HCT116 (cell line): ENCODE measurements around the gene CDH11. TPM values are rescaled to one million over a fixed set of nuclear protein-coding genes. Genes with fewer than 3 reads are reported as not detected.

Experiments
- ATAC-seq: fragments of 200-7000 bp; cut with Tn5 transposase; 2 replicates; pipeline ENCODE4 v1.9.1; 2020; ENCODE audit warnings: mild to moderate bottlenecking, moderate library complexity
- BruUV-seq: library from RNA; stranded (reverse); fragments of 400-500 nt; replicated peaks from 2 replicates; lab custom pipeline; 2021; lab: Mats Ljungman, UMichigan
- CTCF ChIA-PET: fragments of 300-600 bp; sonication (Branson Sonifier 250); formaldehyde crosslinking; loops from one replicate; lab custom pipeline; 2021; ENCODE audit warnings: antibody characterized with exemption; lab: Charles Lee
- POLR2A ChIA-PET: fragments of 300-600, 350-600 bp; sonication (Branson Sonifier 250); formaldehyde crosslinking; loops from one replicate; lab custom pipeline; 2021; ENCODE audit warnings: antibody characterized with exemption; lab: Charles Lee
- RAD21 ChIA-PET, 2 experiments: fragments of 300-600 bp; sonication (Branson Sonifier 250); formaldehyde crosslinking; loops; one replicate each; lab custom pipeline; 2023; ENCODE audit warnings: low total read pairs in 2 of 2; ENCODE audit not compliant: uncharacterized antibody in 2 of 2, unreplicated experiment in 2 of 2, low non-redundant PET in 1 of 2; lab: Charles Lee
- DNase-seq: peaks from one replicate; pipeline ENCODE4 v3.0.0-alpha.2; 2010; ENCODE audit warnings: low read depth, low spot score
- H2AFZ ChIP-seq: fragments of 200-600 bp; shearing (Covaris generic), sonication (generic); 2 replicates; pipeline ENCODE4 v1.6.1; 2017; ENCODE audit warnings: low read depth, mixed run types, mixed read lengths, antibody characterized with exemption, low read length; ENCODE audit not compliant: poor library complexity, severe bottlenecking
- H3K27ac ChIP-seq: 2 replicates; pipeline ENCODE4 v1.5.1; 2012; ENCODE audit warnings: low read depth, low read length
- H3K27me3 ChIP-seq: fragments of 200-600 bp; sonication (generic); 2 replicates; pipeline ENCODE4 v1.6.1; 2016; ENCODE audit warnings: mixed run types, low read length, mixed read lengths; ENCODE audit not compliant: insufficient read depth
- H3K36me3 ChIP-seq, 2 experiments: fragments of 200-500 bp in 1 of 2; fragments of 200-600 bp in 1 of 2; sonication (Bioruptor generic) in 1 of 2; sonication (generic) in 1 of 2; 2 replicates each; pipeline versions ENCODE4 v1.5.1 to v1.6.1; 2014 to 2016; ENCODE audit warnings: low read length in 2 of 2, inconsistent platforms in 1 of 2, mixed read lengths in 1 of 2, mixed run types in 1 of 2; ENCODE audit not compliant: insufficient read depth in 2 of 2, control insufficient read depth in 1 of 2
- H3K4me1 ChIP-seq, 2 experiments: fragments of 200-600 bp in 1 of 2; sonication (generic) in 1 of 2; 2 replicates each; pipeline versions ENCODE4 v1.5.1 to v1.6.1; 2012 to 2017; ENCODE audit warnings: low read length in 2 of 2, inconsistent platforms in 1 of 2, mild to moderate bottlenecking in 1 of 2, mixed read lengths in 1 of 2, mixed run types in 1 of 2, moderate library complexity in 1 of 2; ENCODE audit not compliant: insufficient read depth in 2 of 2, control insufficient read depth in 1 of 2
- H3K4me2 ChIP-seq: fragments of 200-600 bp; sonication (generic); 2 replicates; pipeline ENCODE4 v1.6.1; 2017; ENCODE audit warnings: mixed run types, low read length, mixed read lengths
- H3K4me3 ChIP-seq, 2 experiments: fragments of 200-600 bp in 1 of 2; sonication (generic) in 1 of 2; replicated peaks in 1 of 2; 2 replicates each; pipeline ENCODE4 v1.5.1; 2011 to 2016; ENCODE audit warnings: low read length in 2 of 2, control low read depth in 1 of 2, low read depth in 1 of 2, mild to moderate bottlenecking in 1 of 2, mixed read lengths in 1 of 2, mixed run types in 1 of 2
- H3K79me2 ChIP-seq: fragments of 200-600 bp; sonication (generic); 2 replicates; pipeline ENCODE4 v1.6.1; 2017; ENCODE audit warnings: mild to moderate bottlenecking, mixed run types, low read length, moderate library complexity, mixed read lengths; ENCODE audit not compliant: insufficient read depth
- H3K9ac ChIP-seq: fragments of 200-600 bp; sonication (generic); 2 replicates; pipeline ENCODE4 v1.6.1; 2016; ENCODE audit warnings: low read length, mixed read lengths
- H3K9me2 ChIP-seq: fragments of 200-600 bp; sonication (generic), shearing (Covaris generic); 2 replicates; pipeline ENCODE4 v1.6.1; 2017; ENCODE audit warnings: mixed run types, mild to moderate bottlenecking, moderate library complexity; ENCODE audit not compliant: insufficient read depth
- H3K9me3 ChIP-seq, 2 experiments: fragments of 200-500 bp in 1 of 2; fragments of 200-600 bp in 1 of 2; sonication (Bioruptor generic) in 1 of 2; sonication (generic) in 1 of 2; 2 replicates each; pipeline ENCODE4 v1.6.1; 2014 to 2017; ENCODE audit warnings: low read length in 2 of 2, mixed read lengths in 2 of 2, inconsistent platforms in 1 of 2, low read depth in 1 of 2, mild to moderate bottlenecking in 1 of 2, mixed run types in 1 of 2, moderate library complexity in 1 of 2; ENCODE audit not compliant: control insufficient read depth in 1 of 2, insufficient read depth in 1 of 2
- H4K20me1 ChIP-seq: fragments of 200-600 bp; sonication (generic), shearing (Covaris generic); 2 replicates; pipeline ENCODE4 v1.6.1; 2017; ENCODE audit warnings: mixed run types, mild to moderate bottlenecking, moderate library complexity; ENCODE audit not compliant: insufficient read depth
- EZH2phosphoT487 ChIP-seq: fragments of 200-600 bp; IDR thresholded peaks from 2 replicates; pipeline ENCODE4 v1.6.1; 2018; ENCODE audit warnings: antibody characterized with exemption, borderline replicate concordance
- MAX ChIP-seq: IDR thresholded peaks from 2 replicates; pipeline ENCODE4 v1.6.1; 2012
- POLR2A ChIP-seq: IDR thresholded peaks from 2 replicates; pipeline ENCODE4 v1.7.0; 2011; ENCODE audit warnings: borderline replicate concordance; ENCODE audit not compliant: insufficient read depth, insufficient read length; ENCODE audit errors: extremely low read depth
- REST ChIP-seq: IDR thresholded peaks from 2 replicates; pipeline ENCODE4 v1.6.1; 2012; ENCODE audit warnings: low read depth
- SP1 ChIP-seq: IDR thresholded peaks from 2 replicates; pipeline ENCODE4 v1.6.1; 2012; ENCODE audit warnings: low read depth
- YY1 ChIP-seq: IDR thresholded peaks from 2 replicates; pipeline ENCODE4 v1.6.1; 2011; ENCODE audit warnings: low read length, low read depth, moderate library complexity, mild to moderate bottlenecking; ENCODE audit not compliant: insufficient replicate concordance; ENCODE audit errors: extremely low read depth
- intact Hi-C: fragments of 100-400 bp; cut with micrococcal nuclease; formaldehyde crosslinking; loops from 2 replicates; pipeline ENCODE4 v1.10.0; 2022
- total RNA-seq: library from RNA; stranded (reverse); gene quantifications from one replicate; pipeline ENCODE4 v1.2.1, GENCODE V29; 2021; ENCODE audit not compliant: unreplicated experiment
- TF ChIP-seq, protein P1 (sequence below): IDR thresholded peaks from 2 replicates; pipeline ENCODE4 v1.6.1; 2012

The CDH11 gene
- total RNA-seq, 1 experiment from 2014 or later: 0.52 TPM

DNA sequence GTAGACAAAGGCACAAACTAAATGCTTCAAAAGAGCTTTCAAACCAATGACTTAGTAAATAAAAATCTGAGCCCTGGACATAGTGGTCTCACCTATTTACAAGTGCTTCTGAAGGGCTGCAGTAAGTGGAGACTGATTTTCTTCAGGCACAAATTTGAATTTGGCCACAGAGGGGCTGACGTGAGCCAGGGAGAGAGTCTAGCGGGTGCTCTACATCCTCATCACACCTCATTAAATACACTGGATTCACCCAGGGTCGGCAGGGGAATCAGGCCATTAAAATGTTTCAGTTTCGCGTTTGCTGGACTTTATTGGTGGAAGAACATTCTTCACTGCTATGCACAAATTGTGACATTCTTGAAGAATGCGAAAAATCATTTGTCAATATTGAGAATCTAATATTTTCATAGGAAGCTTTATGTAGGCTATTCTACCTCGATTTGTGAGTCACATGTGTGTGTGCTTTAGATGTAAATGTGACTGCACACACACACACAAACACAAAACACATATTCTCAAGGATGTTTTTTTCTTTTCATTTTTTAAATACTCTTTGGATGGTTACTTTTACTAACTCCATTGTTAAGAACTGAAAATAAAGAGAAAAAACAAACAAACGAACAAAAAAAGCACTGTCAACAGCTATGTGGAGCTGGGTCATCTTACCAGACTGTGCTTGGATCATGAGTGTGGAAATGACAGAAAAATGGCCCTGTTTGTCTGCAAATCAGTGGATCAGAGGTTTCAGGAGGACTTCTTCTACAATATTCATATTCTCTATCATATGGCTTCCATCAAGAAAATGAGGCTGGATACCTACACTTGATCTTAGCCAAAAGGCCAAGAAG is 58.9 kb downstream of the CDH11 start:
- TF ChIP-seq MAX (no peak), SP1 (no peak), REST (no peak), EZH2phosphoT487 (no peak), YY1 (no peak), POLR2A (no peak)
- TF ChIP-seq, protein P1, sequence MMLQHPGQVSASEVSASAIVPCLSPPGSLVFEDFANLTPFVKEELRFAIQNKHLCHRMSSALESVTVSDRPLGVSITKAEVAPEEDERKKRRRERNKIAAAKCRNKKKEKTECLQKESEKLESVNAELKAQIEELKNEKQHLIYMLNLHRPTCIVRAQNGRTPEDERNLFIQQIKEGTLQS: no peak
- TF ChIP-seq, all 23 proteins: peak for 0
- RAD21 ChIA-PET: no interaction called here
- no TSS peak for BruUV-seq
- ATAC-seq (no peak), DNase-seq (no peak)
- H3K9me2 ChIP-seq: no peaks in the 10 kb centered on the region
- H3K9me3 ChIP-seq: peaks cover 0 to 30% of the 10 kb centered on the region in 2 experiments; a peak in 2 of 4 replicates
- H3K79me2 ChIP-seq: no peaks in the 10 kb centered on the region
- CTCF ChIA-PET: no interaction called here
- H3K27ac ChIP-seq: no peak overlapping the region
- no peak overlapping the region for H3K9ac ChIP-seq
- intact Hi-C loops: no loop called here
- no peak overlapping the region for H3K4me3 ChIP-seq
- no peak overlapping the region for H3K4me2 ChIP-seq
- H4K20me1 ChIP-seq: no peaks in the 10 kb centered on the region
- no peak overlapping the region for H2AFZ ChIP-seq
- H3K4me1 ChIP-seq: no peaks in the 10 kb centered on the region
- no peaks in the 10 kb centered on the region for H3K36me3 ChIP-seq
- H3K27me3 ChIP-seq: no peaks in the 10 kb centered on the region
- POLR2A ChIA-PET: no interaction called here
